ENCODE data around the gene MIB1.

- TF ChIP-seq ELF4 (IDR thresholded peaks at IDR 0.05): no peak
- TF ChIP-seq FOXK2 (IDR thresholded peaks at IDR 0.05): no peak
- no peak for TF ChIP-seq ZNF384 (IDR thresholded peaks at IDR 0.05)
- no peak for TF ChIP-seq BHLHE40 (IDR thresholded peaks at IDR 0.05; ENCODE audit: borderline replicate concordance)
- no peak for TF ChIP-seq SP1 (IDR thresholded peaks at IDR 0.05)
- no peak for TF ChIP-seq NFRKB (IDR thresholded peaks at IDR 0.05)
- TF ChIP-seq FOXM1 (IDR thresholded peaks at IDR 0.05; ENCODE audit: borderline replicate concordance): no peak
Observed at GRCh38 chr18:21889570-21889969, 149.0 kb downstream of the MIB1 start.
